ENCODE data around the gene HARS2. TPM values are rescaled to one million over a fixed set of nuclear protein-coding genes. Genes with fewer than 3 reads are reported as not detected.
A peak's percentile ranks its signal among the peaks of the same experiment; 100 is the strongest.
"Not testable (repeated sequence)": the region's sequence is repeated elsewhere in the genome, so short reads cannot be mapped to it uniquely, and the experiment has no call there.

HARS2 gene, protein sequence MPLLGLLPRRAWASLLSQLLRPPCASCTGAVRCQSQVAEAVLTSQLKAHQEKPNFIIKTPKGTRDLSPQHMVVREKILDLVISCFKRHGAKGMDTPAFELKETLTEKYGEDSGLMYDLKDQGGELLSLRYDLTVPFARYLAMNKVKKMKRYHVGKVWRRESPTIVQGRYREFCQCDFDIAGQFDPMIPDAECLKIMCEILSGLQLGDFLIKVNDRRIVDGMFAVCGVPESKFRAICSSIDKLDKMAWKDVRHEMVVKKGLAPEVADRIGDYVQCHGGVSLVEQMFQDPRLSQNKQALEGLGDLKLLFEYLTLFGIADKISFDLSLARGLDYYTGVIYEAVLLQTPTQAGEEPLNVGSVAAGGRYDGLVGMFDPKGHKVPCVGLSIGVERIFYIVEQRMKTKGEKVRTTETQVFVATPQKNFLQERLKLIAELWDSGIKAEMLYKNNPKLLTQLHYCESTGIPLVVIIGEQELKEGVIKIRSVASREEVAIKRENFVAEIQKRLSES
- total RNA-seq (2012; rRNA removed): 25.1 and 26.9 TPM in 2 replicates

GRCh38 chr5:140690941-140691924, at the start of gene HARS2, which contains the start of gene HARS1:
HARS2 (plus strand) TSS chr5:140691455; CDS start chr5:140691649, 194 bp downstream.
HARS1 (minus strand) TSS chr5:140691370; CDS start chr5:140691304, 66 bp downstream.
- Histone ChIP-seq H3K9ac (ENCODE audit: low read depth, low read length) (peak within 1 kb of the TSS; percentile 96), H3K36me3 (ENCODE audit: insufficient read depth, low read length) (peaks cover 49% of the 10 kb centered on the region), H3K4me3 (ENCODE audit: low read length) (peak within 1 kb of the TSS; percentile 83), H3K9me3 (replicated peaks; ENCODE audit: low read length) (no peaks in the 10 kb centered on the region), H3K27me3 (ENCODE audit: control insufficient read depth, insufficient read depth, low read length) (no peaks in the 10 kb centered on the region), H3K4me1 (ENCODE audit: control insufficient read depth, insufficient read depth, low read length) (peaks cover 11% of the 10 kb centered on the region), H3K4me2 (ENCODE audit: low read length) (peak within 1 kb of the TSS; percentile 97)

- H3K27me3 ChIP-seq (ENCODE audit: control insufficient read depth, insufficient read depth, low read length): no peaks in the 10 kb centered on the region
- no peak overlapping the region for H3K9ac ChIP-seq (ENCODE audit: low read depth, low read length)
- H3K36me3 ChIP-seq (ENCODE audit: insufficient read depth, low read length): peaks cover 24% of the 10 kb centered on the region
- H3K9me3 ChIP-seq (replicated peaks; ENCODE audit: low read length): no peaks in the 10 kb centered on the region
- H3K4me1 ChIP-seq (ENCODE audit: control insufficient read depth, insufficient read depth, low read length): peaks cover 17% of the 10 kb centered on the region
- H3K4me3 ChIP-seq (ENCODE audit: low read length): no peak overlapping the region
- H3K4me2 ChIP-seq (ENCODE audit: low read length): no peak overlapping the region
Observed at GRCh38 chr5:140641716-140642115, 49.5 kb upstream of the HARS2 start.

GRCh38 chr5:140642718-140643117, 48.5 kb upstream of the HARS2 start:
- Histone ChIP-seq H3K4me3 (ENCODE audit: low read length) (no peak overlapping the region), H3K27me3 (ENCODE audit: control insufficient read depth, insufficient read depth, low read length) (no peaks in the 10 kb centered on the region), H3K36me3 (ENCODE audit: insufficient read depth, low read length) (peaks cover 24% of the 10 kb centered on the region), H3K9me3 (replicated peaks; ENCODE audit: low read length) (no peaks in the 10 kb centered on the region), H3K4me1 (ENCODE audit: control insufficient read depth, insufficient read depth, low read length) (peaks cover 19% of the 10 kb centered on the region), H3K9ac (ENCODE audit: low read depth, low read length) (no peak overlapping the region), H3K4me2 (ENCODE audit: low read length) (no peak overlapping the region)

- Histone ChIP-seq H3K4me2 (ENCODE audit: low read length) (peak overlapping the region; percentile 87), H3K9me3 (replicated peaks; ENCODE audit: low read length) (no peaks in the 10 kb centered on the region), H3K27me3 (ENCODE audit: control insufficient read depth, insufficient read depth, low read length) (no peaks in the 10 kb centered on the region), H3K4me3 (ENCODE audit: low read length) (peak overlapping the region; percentile 81), H3K4me1 (ENCODE audit: control insufficient read depth, insufficient read depth, low read length) (peaks cover 13% of the 10 kb centered on the region), H3K9ac (ENCODE audit: low read depth, low read length) (peak overlapping the region; percentile 91), H3K36me3 (ENCODE audit: insufficient read depth, low read length) (peaks cover 41% of the 10 kb centered on the region)
Observed at GRCh38 chr5:140647042-140647419, 44.2 kb upstream of the HARS2 start.

DNA sequence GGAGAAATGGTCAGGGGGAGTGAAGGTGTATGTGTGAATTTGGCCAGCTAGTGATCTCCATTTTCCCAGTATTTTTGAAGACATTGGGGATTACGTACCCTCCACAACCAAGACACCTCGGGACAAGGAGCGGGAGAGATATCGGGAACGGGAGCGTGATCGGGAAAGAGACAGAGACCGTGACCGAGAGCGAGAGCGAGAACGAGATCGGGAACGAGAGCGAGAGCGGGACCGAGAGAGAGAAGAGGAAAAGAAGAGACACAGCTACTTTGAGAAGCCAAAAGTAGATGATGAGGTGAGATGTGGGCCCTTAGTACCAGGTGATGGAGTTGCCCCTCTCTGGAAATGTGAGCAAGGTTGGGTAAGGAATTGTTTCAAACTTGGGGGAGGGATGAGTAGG, 32.4 kb upstream of the HARS2 start:
- H3K4me2 ChIP-seq (ENCODE audit: low read length): no peak overlapping the region
- H3K4me3 ChIP-seq (ENCODE audit: low read length): no peak overlapping the region
- H3K4me1 ChIP-seq (ENCODE audit: control insufficient read depth, insufficient read depth, low read length): peaks cover 3% of the 10 kb centered on the region
- H3K36me3 ChIP-seq (ENCODE audit: insufficient read depth, low read length): peaks cover 80% of the 10 kb centered on the region
- H3K9me3 ChIP-seq (replicated peaks; ENCODE audit: low read length): no peaks in the 10 kb centered on the region
- H3K27me3 ChIP-seq (ENCODE audit: control insufficient read depth, insufficient read depth, low read length): no peaks in the 10 kb centered on the region
- H3K9ac ChIP-seq (ENCODE audit: low read depth, low read length): no peak overlapping the region

DNA sequence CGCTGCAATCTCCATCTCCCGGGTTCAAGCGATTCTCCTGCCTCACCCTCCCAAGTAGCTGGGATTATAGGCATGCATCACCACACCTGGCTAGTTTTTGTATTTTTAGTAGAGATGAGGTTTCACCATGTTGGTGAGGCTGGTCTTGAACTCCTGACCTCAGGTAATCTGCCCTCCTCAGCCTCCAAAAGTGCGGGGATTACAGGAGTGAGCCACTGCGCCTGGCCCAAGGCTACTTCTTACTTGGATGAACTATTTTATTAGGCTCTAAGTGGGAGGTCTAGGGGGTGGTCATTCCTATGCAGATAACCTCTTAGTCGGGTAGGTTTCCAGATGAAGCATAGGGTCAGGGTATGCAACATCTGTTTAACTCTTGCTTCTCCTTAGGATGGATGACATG, 30.9 kb upstream of the HARS2 start:
- not testable (repeated sequence) for H3K9ac ChIP-seq (ENCODE audit: low read depth, low read length); H3K4me2 ChIP-seq (ENCODE audit: low read length); H3K4me1 ChIP-seq (ENCODE audit: control insufficient read depth, insufficient read depth, low read length); H3K27me3 ChIP-seq (ENCODE audit: control insufficient read depth, insufficient read depth, low read length); H3K9me3 ChIP-seq (replicated peaks; ENCODE audit: low read length); H3K4me3 ChIP-seq (ENCODE audit: low read length)
- peaks cover 65% of the 10 kb centered on the region for H3K36me3 ChIP-seq (ENCODE audit: insufficient read depth, low read length)

DNA sequence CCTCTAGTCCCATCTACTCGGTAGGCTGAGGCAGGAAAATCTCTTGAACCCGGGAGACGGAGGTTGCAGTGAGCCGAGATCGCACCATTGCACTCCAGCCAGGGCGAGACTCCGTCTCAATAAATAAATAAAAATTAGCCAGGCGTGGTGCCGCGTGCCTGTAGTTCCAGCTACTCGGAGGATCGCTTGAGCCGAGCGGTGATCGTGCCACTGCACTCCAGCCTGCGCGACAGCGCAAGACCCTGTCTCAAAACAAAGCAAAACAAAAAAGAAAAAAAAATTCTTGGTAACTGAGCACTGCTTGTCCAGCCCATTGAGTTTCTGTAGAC, 27.3 kb upstream of the HARS2 start:
- Histone ChIP-seq H3K36me3 (ENCODE audit: insufficient read depth, low read length) (peaks cover 62% of the 10 kb centered on the region), H3K4me2 (ENCODE audit: low read length) (peak overlapping the region; percentile 99), H3K9me3 (replicated peaks; ENCODE audit: low read length) (no peaks in the 10 kb centered on the region), H3K4me3 (ENCODE audit: low read length) (peak overlapping the region; percentile 97), H3K27me3 (ENCODE audit: control insufficient read depth, insufficient read depth, low read length) (no peaks in the 10 kb centered on the region), H3K9ac (ENCODE audit: low read depth, low read length) (peak overlapping the region; percentile 95), H3K4me1 (ENCODE audit: control insufficient read depth, insufficient read depth, low read length) (peaks cover 13% of the 10 kb centered on the region)

- peaks cover 13% of the 10 kb centered on the region for H3K4me1 ChIP-seq (ENCODE audit: control insufficient read depth, insufficient read depth, low read length)
- peak within 1 kb of the TSS; percentile 95 for H3K9ac ChIP-seq (ENCODE audit: low read depth, low read length)
- H3K4me3 ChIP-seq (ENCODE audit: low read length): peak within 1 kb of the TSS; percentile 97
- no peaks in the 10 kb centered on the region for H3K9me3 ChIP-seq (replicated peaks; ENCODE audit: low read length)
- H3K4me2 ChIP-seq (ENCODE audit: low read length): peak within 1 kb of the TSS; percentile 99
- H3K27me3 ChIP-seq (ENCODE audit: control insufficient read depth, insufficient read depth, low read length): no peaks in the 10 kb centered on the region
- H3K36me3 ChIP-seq (ENCODE audit: insufficient read depth, low read length): peaks cover 64% of the 10 kb centered on the region
Observed at GRCh38 chr5:140664359-140665119, 26.7 kb upstream of the HARS2 start, which contains the start of gene WDR55. WDR55 (plus strand) TSS chr5:140664904; CDS start chr5:140664913, 9 bp downstream.

DNA sequence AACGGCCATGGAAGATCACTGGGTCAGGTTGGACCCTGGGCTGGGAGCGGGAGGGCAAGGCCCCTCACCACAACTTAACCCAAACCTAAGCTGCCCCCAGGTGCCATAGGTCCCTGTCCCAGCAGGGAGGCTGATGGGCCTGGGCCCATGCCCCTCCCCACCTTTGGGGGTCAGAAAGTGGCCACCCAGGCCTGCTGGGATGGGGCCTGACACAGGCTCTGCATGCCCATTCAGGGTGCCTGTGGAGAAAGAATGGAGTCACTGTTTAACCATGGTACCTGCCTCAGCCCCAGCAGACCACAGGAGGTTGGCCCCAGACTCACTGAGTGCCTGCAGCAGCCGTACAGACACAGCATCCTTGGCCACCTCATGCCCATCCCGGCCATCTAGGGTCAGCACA, 20.2 kb upstream of the HARS2 start:
- H3K9me3 ChIP-seq (replicated peaks; ENCODE audit: low read length); H3K9ac ChIP-seq (ENCODE audit: low read depth, low read length); H3K4me2 ChIP-seq (ENCODE audit: low read length); H3K4me3 ChIP-seq (ENCODE audit: low read length); H3K27me3 ChIP-seq (ENCODE audit: control insufficient read depth, insufficient read depth, low read length); H3K4me1 ChIP-seq (ENCODE audit: control insufficient read depth, insufficient read depth, low read length): not testable (repeated sequence)
- peaks cover 74% of the 10 kb centered on the region for H3K36me3 ChIP-seq (ENCODE audit: insufficient read depth, low read length)

GRCh38 chr5:140671472-140672125, 19.7 kb upstream of the HARS2 start:
- H3K4me3 ChIP-seq (ENCODE audit: low read length): no peak overlapping the region
- no peaks in the 10 kb centered on the region for H3K27me3 ChIP-seq (ENCODE audit: control insufficient read depth, insufficient read depth, low read length)
- peaks cover 80% of the 10 kb centered on the region for H3K36me3 ChIP-seq (ENCODE audit: insufficient read depth, low read length)
- peaks cover under 1% of the 10 kb centered on the region for H3K4me1 ChIP-seq (ENCODE audit: control insufficient read depth, insufficient read depth, low read length)
- H3K4me2 ChIP-seq (ENCODE audit: low read length): no peak overlapping the region
- H3K9me3 ChIP-seq (replicated peaks; ENCODE audit: low read length): no peaks in the 10 kb centered on the region
- no peak overlapping the region for H3K9ac ChIP-seq (ENCODE audit: low read depth, low read length)
